ENCODE measurements around the gene ADAMTS15.

Gene ADAMTS15

DNA sequence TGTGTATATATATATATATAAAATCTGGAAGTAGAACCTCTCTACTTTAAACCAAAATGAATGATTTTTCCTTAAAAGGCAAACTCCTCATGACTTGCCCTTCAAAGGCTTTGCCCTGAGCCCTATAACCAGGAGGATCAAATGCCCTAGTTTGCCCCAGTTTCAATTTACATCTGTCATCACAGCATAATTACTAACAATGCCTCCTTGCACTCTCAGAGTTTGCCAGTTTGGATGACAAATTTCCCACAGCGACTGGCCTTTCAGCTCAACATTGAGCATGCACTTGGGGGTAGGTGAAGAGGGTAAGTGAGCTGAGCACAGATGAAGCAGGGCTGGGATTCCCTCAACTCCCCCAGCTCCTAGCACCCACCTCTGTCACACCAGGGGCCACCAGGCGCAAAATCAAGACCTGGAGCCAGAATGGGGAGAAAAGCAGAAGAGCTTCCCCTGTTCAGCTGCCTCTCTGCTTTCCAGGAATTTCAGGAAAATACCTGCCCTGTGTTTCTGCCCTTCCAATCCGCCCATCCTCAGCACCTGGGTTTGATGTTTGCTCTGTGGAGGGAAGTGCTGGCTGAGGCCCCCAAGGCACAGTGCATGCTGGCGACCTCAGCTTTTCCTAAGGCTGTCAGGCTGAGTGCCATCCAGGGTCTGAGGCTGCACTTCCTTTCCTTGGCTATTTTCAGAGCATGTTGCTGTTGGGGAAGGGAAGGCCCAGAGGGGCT, 67.5 kb downstream of the ADAMTS15 start:
- DNase-seq: no peak

DNA sequence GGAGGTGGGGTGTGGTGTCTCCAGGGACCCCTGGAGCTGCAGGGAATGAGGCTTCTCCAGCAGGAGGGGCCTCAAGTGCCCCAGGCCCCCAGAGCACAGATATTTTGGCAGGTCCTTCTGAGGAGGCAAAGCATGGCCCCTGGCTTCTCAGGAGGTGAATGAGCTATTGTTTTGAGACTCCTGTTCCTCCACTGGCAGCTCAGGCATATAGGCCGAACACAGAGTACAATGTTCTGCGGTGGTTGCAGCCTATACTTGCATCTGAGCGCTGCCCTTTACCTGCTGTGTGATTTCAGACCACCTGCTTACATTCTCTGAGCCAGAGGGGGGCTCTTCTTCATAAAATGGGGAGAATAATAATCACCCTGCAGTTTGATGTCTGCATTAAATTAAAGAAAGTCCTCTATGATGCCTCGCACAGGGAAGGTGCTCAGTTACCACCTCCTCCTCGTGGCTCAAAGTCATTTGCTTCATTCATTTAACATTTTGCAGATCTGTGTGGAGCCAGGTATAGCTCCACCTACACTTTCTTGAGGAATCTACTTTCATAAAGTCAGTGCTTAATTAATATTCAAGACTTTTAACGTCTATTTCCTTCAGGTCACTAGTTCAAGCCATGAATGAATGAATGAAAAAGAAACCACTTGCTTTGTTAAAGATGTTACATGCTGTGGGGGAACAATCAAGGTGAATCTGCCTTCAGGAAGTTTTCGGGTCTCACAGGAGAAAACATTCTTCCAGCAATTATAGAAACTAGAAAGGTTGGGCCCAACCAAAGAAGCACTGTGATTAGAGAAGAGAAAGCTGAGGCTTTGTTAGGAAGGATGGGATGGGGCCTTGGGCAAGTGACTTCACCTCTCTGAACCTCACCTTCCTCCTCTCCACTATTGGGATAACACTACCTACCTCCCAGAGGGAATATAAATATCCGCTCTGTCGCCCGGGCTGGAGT, 68.4 kb downstream of the ADAMTS15 start:
- no peak for DNase-seq

DNA sequence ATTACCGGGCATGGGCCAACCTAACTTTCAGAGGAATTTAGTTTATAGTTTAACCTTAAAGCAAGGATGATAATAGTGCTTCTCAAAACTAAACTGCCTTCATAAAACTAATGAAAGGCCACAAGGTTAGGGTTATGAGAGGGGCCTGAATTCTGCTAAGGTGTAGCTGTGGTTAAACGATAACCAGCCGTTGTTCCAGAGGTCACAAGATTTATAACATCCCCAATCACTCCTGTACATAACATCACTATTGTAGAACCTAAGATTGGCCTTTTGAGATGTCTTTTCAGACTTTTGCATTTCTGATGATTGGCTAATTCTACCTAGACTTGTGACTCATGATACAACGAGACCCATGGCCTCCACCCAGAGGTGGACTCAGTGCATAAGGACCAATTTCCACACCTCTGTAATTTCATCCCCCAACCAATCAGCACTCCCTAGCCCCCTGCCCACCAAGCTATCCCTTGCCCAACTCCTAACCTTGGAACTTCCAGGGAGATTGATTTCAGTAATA, 69.8 kb downstream of the ADAMTS15 start:
- DNase-seq: no peak

DNA sequence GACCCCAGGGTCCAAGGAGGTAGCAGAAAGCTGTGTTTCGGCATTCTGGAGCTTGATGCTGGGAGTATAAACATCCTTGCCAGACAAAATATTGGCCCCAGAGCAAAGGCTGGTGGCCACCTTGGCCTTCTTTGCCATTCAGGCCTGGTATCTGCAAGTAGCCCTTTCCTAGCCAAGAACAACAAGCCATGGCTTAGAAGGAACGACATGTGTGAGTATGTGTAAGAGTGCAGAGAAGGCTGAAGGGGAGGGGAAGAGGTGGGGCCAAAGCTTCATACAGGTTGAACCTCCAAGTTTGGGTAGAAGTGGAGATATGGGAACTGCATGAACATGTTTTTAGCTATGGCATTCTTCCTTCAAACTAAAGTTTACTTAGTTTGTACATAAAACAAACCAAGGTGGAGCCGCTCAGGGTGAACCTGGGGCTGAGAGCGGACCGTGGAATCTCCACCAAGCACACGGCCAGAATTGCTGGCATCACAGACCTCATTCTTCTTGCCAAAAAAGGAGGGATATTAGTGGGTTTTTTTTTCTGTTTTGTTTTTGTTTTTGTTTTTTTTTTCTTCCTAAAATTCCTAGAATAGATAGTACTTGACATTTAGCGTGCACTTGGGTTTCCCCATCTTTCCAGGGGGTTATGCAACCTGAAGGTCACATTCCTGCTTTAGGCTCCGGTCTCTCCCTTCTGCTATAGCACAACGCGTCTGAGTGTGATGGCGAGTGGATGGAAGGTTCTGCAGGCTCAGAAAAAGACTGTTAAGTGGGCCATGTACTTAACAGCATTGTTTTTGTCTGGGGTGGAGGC, 70.9 kb downstream of the ADAMTS15 start:
- DNase-seq: no peak

DNA sequence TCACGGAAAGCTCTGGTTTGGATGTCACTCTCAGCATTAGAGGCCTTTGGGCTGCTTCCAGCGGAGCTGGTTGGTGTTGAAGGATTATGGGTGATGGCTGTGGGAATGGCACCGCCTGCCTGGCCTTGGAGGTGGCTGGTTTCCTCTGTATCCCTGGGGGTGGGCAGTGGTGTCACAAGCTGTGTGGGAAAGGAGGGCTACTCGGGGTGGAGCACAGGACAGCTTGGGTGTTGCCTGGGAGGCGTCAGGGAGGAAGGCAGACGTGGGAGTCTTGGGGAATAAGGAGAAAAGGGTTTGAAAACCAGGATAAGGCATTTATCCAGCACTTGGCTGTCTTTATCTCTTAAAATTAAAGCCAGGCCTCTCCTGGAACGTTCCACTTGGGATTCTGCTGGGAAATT, 71.8 kb downstream of the ADAMTS15 start:
- no peak for DNase-seq

DNA sequence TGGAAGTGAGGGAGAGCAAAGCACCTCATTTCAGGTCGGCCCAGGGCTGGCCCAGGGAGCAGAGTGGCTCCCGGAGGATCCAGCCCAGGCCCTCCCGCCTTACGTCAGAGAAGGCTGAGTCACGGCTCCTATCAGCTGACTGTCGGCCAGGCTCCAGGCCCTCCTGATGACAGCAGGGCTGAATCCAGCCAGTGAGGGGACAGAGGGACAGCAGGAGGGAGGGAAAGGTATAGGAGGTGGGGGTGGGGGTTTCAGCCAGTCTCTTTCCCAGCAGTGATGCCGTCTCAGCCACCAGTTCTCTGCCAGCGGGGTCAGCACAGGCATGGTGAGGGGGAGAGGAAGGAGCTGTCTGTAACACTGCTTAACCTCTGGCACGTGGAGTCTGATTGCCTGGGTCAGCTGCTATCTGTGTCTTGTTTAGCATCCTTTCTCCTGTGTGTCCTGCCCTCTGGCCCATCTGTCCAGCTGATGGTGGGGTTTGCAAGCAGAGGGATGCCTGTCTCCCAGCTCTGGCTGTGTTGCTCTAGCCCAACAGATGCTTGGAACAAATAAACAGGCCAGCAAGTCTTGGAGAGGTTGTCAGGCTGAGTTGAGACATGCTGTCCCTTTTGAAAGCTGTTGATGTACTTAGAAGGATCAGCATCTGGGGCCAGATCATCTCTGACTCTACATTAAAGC, 74.0 kb downstream of the ADAMTS15 start:
- no peak for DNase-seq

DNA sequence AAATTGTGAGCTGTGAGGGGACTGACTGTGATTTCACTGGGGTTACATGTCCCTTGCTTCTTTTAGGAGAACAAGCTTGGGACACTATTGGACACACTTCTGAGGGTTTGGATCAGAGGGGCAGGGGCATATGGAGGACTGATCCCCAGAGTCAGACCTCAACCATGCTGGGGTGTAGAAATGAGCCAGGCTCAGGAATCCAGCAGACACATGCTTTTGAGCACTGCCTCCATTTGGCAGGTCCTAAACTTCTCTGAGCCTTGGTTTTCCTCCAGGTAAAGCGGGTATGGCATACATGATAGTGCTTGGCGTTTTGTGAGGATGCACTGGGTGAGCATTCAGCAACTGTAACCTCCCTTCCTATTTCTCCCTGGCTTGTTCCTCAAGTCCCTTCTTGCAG, 74.7 kb downstream of the ADAMTS15 start:
- DNase-seq: no peak

DNA sequence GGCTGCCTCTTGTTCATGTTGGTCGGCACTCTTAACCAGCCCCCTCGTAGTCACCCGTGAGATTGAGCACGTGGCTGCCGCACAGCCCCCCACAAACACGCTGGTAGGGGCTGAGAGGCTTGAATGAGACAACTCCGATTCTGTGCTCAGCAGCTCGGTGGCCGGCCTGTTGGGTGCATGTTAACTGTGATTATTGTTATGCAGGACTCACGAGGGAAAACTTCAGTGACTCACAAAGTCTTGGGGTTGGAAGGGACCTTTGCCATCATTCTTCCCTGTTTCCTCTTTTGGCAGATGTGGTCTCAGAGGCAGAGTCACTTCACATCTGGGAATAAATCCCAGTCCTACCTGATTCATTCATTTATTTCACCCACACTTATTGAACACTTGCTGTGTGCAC, 75.2 kb downstream of the ADAMTS15 start:
- DNase-seq: no peak

DNA sequence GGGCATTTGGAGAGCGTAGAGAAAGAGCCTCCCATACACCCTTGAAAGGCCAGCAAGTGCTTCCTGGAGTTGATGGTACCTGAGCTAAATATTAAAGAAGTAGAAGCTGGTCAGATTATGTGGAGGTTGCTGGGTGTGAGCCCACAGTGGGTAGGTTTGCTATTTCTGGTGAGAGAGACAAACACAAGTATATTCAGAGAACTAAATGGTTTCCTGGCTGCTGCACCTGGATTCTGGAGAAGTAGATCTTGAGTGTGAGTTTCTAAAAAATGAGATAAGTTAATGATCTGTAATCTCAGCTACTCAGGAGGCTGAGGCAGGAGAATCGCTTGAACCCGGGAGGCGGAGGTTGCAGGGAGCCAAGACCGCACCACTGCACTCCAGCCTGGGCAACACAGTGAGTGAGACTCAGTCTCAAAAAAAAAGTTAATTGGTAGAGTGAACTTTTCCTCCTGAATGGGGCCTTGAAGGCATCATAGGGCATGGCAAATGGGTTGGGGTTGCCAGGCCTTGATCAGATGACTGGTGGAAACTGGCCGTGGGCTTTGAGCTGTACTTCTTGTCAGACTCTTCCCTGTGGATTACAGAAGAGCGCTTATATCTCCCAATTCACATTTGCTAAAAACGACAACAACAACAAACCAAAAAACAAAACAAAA, 75.8 kb downstream of the ADAMTS15 start:
- no peak for DNase-seq

DNA sequence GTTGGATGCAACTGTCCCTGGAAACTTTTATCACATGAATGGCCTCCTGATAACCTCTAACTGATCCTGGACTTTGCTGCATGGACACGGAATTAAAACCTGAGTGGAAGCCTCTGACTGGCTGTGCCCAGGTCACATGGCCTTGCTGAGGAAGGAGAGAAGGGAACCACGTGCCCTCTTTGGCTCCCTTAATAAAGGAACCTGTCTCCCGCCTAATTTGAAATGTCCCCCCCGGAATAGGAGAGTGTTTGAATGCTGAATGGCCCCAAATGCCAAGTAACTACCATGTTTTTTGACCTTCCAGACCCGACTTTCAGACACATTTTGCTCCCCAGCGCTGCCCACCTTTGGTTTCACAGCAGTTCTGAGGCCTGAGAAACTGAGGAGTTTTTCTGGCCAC, 76.9 kb downstream of the ADAMTS15 start:
- DNase-seq: no peak
